GM12878 (cell line): ENCODE results near the gene CLEC4D.

ENCODE experiments used
- DPF2 ChIP-seq: fragments of 450-650 bp; IDR thresholded peaks from 2 replicates; pipeline ENCODE4 v1.6.1; 2017; ENCODE audit warnings: mild to moderate bottlenecking
- HCFC1 ChIP-seq: fragments of 150-350 bp; IDR thresholded peaks from 2 replicates; pipeline ENCODE4 v1.6.1; 2014; ENCODE audit warnings: low read length
- JUND ChIP-seq: IDR thresholded peaks from 2 replicates; pipeline ENCODE4 v1.6.1; 2012; ENCODE audit warnings: low read depth, mild to moderate bottlenecking, low read length, improper control_type of control experiment, moderate library complexity
- NFIC ChIP-seq: IDR thresholded peaks from 2 replicates; pipeline ENCODE4 v1.6.1; 2012; ENCODE audit warnings: low read depth, mild to moderate bottlenecking, inconsistent platforms, low read length, moderate library complexity
- NFYB ChIP-seq: IDR thresholded peaks from 2 replicates; pipeline ENCODE4 v1.6.1; 2011; ENCODE audit warnings: low read depth, mild to moderate bottlenecking, low read length, improper control_type of control experiment, moderate library complexity; ENCODE audit not compliant: insufficient read depth
- NRF1 ChIP-seq: conservative IDR thresholded peaks from 2 replicates; pipeline ENCODE4 v1.6.1; 2011; ENCODE audit warnings: mild to moderate bottlenecking, low read depth, low read length, improper control_type of control experiment
- PAX8 ChIP-seq: fragments of 450-650 bp; IDR thresholded peaks from 2 replicates; pipeline ENCODE4 v1.6.1; 2017; ENCODE audit warnings: mild to moderate bottlenecking, moderate library complexity
- SP1 ChIP-seq: IDR thresholded peaks from one replicate; pipeline ENCODE4 v1.6.1; 2011; ENCODE audit warnings: low read depth, low read length
- YY1 ChIP-seq: IDR thresholded peaks from 2 replicates; pipeline ENCODE4 v1.6.1; 2011; ENCODE audit warnings: low read depth, mild to moderate bottlenecking, low read length
- TF ChIP-seq, protein P1 (sequence below): fragments of 450-650 bp; IDR thresholded peaks from 2 replicates; pipeline ENCODE4 v1.6.1; 2016; ENCODE audit warnings: mild to moderate bottlenecking
- TF ChIP-seq, protein P2 (sequence below): IDR thresholded peaks from 2 replicates; pipeline ENCODE4 v1.6.1; 2012; ENCODE audit warnings: low read depth, low read length, improper control_type of control experiment
- TF ChIP-seq, protein P3 (sequence below): IDR thresholded peaks from 2 replicates; pipeline ENCODE4 v1.6.1; 2012; ENCODE audit warnings: improper control_type of control experiment, low read depth, low read length; ENCODE audit not compliant: insufficient replicate concordance

DNA sequence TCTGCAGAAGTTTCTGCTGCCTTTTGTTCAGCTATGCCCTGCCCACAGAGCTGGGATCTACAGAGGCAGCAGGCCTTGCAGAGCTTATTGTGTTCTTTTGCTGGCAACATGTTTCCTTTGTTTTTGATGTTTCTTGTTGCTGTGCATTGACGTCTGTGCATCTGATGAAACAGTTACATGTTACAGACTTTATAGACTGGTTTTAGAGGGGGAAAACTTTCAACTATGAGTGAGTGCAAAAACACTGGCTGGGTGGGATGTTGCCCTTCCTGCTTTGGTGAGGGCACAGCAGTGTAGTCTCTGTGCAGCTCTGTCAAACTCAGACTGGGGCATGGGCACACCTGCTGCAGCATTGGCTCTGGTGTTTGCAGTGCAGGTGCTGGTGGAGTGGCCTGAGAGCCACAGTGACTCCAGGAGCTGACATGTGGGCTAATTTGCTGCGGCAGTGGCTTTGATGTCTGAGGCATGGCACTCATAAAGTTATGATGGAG lies 30.7 kb upstream of the CLEC4D start:
- TF ChIP-seq NFIC (no peak), JUND (no peak), HCFC1 (no peak), YY1 (no peak), DPF2 (no peak), SP1 (no peak), NRF1 (no peak), PAX8 (no peak), NFYB (no peak)
- TF ChIP-seq, protein P1, sequence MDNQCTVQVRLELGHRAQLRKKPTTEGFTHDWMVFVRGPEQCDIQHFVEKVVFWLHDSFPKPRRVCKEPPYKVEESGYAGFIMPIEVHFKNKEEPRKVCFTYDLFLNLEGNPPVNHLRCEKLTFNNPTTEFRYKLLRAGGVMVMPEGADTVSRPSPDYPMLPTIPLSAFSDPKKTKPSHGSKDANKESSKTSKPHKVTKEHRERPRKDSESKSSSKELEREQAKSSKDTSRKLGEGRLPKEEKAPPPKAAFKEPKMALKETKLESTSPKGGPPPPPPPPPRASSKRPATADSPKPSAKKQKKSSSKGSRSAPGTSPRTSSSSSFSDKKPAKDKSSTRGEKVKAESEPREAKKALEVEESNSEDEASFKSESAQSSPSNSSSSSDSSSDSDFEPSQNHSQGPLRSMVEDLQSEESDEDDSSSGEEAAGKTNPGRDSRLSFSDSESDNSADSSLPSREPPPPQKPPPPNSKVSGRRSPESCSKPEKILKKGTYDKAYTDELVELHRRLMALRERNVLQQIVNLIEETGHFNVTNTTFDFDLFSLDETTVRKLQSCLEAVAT: no peak
- TF ChIP-seq, protein P2, sequence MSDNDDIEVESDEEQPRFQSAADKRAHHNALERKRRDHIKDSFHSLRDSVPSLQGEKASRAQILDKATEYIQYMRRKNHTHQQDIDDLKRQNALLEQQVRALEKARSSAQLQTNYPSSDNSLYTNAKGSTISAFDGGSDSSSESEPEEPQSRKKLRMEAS: no peak
- TF ChIP-seq, protein P3, sequence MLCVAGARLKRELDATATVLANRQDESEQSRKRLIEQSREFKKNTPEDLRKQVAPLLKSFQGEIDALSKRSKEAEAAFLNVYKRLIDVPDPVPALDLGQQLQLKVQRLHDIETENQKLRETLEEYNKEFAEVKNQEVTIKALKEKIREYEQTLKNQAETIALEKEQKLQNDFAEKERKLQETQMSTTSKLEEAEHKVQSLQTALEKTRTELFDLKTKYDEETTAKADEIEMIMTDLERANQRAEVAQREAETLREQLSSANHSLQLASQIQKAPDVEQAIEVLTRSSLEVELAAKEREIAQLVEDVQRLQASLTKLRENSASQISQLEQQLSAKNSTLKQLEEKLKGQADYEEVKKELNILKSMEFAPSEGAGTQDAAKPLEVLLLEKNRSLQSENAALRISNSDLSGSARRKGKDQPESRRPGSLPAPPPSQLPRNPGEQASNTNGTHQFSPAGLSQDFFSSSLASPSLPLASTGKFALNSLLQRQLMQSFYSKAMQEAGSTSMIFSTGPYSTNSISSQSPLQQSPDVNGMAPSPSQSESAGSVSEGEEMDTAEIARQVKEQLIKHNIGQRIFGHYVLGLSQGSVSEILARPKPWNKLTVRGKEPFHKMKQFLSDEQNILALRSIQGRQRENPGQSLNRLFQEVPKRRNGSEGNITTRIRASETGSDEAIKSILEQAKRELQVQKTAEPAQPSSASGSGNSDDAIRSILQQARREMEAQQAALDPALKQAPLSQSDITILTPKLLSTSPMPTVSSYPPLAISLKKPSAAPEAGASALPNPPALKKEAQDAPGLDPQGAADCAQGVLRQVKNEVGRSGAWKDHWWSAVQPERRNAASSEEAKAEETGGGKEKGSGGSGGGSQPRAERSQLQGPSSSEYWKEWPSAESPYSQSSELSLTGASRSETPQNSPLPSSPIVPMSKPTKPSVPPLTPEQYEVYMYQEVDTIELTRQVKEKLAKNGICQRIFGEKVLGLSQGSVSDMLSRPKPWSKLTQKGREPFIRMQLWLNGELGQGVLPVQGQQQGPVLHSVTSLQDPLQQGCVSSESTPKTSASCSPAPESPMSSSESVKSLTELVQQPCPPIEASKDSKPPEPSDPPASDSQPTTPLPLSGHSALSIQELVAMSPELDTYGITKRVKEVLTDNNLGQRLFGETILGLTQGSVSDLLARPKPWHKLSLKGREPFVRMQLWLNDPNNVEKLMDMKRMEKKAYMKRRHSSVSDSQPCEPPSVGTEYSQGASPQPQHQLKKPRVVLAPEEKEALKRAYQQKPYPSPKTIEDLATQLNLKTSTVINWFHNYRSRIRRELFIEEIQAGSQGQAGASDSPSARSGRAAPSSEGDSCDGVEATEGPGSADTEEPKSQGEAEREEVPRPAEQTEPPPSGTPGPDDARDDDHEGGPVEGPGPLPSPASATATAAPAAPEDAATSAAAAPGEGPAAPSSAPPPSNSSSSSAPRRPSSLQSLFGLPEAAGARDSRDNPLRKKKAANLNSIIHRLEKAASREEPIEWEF: no peak
